HG03039 (cell line): ENCODE data around the gene MAGI1.
"Not testable (repeated sequence)": the region's sequence is repeated elsewhere in the genome, so short reads cannot be mapped to it uniquely, and the experiment has no call there.

Source experiments
- ATAC-seq: cut with Tn5 transposase; IDR thresholded peaks from one replicate; pipeline ENCODE4 v1.9.1; 2021; ENCODE audit warnings: mild to moderate bottlenecking, moderate library complexity; ENCODE audit not compliant: unreplicated experiment

Gene MAGI1

DNA sequence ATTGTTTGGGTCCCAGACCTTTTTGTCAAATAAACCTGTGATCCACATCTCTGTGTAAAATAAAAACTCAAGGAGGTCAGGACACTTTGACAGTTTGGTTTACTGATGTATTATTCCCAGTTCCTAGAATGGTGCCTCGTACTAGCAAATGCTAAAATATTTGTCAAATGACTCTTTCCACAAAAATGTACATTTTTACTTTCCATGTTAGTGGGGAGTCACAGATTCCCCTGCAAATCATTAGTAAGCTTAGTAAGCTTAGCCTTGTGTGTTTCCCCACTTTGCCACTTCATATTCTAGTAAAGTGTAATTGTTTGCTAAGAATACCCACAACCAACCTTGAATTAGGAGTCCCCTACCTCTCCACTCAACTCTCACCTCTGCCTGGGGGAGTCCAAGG, 2.4 kb upstream of the MAGI1 start:
- ATAC-seq: no peak

DNA sequence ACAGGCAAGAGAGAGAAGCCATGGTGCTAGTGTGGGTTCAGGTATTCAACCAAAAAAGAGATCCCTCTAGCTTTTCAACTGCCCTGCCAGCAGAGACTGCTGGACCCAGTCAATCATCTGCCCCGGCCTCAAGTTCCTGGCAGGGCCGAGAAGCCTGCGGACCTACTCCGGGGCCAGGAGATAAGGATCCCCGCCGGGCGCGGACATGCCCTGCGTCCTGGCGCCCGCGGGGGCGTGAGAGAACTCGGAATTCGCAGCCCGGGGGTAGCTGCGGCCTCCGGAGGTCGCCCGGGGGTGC, 821 bp upstream of the MAGI1 start:
- no peak for ATAC-seq

DNA sequence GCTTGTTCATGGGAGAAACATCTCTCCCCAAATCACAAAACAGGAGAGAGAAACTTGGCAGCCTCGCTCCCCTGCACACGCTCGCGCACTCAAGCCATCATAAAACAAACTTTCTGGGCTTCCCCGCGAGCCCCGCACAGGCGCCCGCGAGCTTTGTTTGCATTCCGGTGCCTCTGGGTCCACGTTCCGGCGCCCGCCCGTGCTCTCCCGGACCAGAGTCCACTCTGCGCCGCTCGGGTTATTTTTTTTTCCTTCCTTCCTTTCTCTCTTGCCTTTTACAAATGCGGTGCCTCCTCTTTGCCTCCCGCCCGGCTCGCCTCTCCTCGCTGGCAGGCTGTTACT, 363 bp downstream of the MAGI1 start:
- peak; percentile 29 for ATAC-seq

DNA sequence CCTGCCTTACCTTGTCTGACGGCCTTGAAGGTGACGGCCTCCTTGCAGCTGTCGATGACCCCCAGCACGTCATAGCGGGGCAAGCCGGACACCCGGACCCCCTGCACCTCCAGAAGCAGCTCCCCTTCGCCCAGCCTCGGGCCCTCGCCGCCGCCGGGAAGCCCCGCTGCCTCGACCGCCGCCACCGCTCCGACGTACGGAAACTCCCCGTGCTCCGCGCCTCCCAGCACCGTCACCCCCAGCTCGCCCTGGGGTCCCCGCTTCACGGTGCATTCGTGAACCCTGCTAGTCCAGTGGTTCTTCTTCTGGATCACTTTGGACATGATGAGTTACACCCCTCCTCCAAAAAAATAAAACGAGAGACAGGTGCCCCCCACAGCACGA, 740 bp downstream of the MAGI1 start:
- ATAC-seq: no peak

DNA sequence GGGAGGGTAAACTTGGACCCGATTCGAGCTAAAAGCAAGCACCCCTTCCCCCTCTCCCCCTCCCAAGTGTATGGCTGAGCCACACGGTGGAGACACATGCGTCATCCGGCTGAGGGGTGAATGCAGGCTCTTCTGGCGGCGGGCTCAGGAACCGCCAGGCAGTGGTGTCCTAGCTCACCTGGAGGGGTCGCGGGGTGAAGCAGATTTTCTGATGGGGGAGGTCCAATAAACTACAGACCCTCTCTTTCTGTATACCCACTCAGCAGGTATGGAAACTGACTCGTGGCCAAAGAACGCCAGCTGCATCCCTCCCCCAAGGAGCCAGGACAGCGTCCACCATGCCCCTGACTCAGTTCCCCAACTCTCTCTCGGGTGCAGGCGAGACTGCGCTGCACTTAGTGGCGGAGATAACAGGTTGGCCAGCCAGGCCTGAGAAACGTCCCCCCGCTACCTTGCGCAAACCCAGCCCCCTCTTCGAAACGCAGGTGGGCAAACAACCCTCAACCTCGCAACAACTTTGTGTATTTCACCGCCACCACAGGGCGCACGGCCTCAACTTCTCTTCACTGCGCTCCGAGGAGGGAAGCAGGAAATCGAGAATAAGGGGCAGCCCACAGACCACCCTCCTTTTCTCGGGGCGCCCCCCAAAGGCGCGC, 1.3 kb downstream of the MAGI1 start:
- ATAC-seq: no peak

DNA sequence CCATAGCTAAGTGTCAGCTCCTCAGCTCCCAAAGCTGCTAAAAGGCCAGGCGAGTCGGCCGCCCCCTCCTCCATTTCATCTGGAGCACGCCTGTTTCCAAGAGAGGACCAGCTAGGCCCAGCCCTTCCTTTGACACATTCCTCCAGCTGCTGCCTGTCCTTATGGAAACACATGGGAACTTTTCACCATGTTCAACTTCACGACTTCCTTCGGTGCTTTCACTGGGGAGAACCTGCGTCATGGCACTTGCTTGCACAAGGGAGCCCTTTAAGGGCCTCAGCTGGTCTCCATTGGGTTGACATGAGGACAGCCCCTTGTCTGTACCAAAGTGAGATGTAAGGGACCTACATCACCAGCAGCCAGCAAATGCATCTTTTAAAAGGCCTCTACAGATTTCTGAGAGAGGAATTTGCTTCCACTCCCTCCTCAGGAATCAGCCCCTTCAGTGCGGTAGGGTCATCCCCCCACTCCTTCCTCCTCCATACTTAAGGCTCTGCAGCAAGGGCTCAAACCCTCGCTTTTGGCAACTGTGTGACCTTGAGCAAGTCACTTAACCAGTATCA, 2.1 kb downstream of the MAGI1 start:
- ATAC-seq: no peak

DNA sequence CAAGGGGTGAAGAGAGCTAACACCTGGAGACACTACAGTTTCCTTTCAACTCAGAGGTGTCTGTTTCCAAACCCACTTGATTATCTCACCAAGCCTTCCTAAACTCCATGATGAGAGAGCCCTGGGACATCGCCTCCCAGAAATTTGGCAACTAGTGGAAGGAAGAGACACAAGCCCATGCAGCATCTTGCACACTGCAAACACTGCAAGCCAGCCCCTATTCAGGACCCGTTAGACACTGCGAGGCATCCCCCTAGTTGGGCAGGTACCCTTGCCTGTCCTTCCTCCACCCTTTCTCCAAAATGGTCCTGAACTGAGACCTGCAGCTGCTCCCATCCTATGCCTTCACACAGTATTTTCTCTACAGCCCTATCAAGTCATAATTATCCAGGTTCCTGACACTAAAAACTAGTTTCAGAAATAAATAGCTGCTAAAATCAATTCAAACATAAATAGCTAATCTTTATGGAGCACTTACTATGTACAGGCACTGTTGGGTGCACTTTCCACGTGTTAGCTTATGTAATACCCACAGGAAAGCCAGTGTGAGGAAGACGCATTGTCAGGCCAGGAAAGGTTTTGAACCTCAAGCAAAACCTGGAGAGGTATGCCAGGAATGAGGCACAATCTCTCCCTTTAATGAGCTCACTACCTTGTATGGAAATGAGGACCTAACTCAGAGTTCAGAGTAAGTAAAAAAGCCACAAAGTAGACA, 2.8 kb downstream of the MAGI1 start:
- no peak for ATAC-seq

DNA sequence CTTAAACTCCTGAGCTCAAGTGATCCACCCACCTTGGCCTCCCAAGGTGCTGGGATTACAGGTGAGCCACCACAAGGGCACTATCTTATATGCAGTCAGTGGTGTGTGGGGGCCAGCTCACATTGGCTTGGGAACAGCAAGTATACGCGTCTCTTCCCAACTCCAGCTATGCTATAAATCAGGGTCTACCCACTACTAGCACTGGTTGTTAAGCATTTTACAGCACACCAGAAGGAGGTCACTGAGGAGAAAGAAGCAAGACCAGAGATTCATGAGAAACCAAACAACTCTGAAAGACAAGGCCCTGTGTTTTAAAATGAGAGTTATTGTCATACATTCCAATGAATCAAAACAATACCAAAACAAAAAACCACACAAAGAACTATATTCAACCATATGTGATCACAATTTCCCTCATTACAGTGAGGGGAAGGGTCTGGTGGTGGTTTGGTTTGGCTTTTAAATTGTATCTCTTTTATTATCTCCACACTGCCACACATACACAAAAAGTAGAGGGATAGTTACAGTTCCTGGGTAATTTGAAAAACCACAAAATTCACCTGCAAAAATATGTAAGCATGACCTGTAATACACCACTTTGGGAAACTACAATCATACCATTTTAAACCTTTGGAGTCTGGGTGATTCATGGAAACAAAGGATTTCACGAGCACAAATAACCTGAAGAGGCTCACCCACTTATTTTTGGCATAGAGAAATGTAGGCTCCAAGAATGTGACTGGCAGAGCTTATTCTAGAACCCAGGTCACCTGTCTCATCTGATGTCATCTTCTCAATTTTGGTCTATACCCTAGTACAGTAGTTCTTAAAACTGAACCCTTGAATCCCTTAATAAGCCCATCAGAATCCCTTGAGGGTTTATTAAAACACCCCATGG, 5.2 kb downstream of the MAGI1 start:
- ATAC-seq: no peak

DNA sequence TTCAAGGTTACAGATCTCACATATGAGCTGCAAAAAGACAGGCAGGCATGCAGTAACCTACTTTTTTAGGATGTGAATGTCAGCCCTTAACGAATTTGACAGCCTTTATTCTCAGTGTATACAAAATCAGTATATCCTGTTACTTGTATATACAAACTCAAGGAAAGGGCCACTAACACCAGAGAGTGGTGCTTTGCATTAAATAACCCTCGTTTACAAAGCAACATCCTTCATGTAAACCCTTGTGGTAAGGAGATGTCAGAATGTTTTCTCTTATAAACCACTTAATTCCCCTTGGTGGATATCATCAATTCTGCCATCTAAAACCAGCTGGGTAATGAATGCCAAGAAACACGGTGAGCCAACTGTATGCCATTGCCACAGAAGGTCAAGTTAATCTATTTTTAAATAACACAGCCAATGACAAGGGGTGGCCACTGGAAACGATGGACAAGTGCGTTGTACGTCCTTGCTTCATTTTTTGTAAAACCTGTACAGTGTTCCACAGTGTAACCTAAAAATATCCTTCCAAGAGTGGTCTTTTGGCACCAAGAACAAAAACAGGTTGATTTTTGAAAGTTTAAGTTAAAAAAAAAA, 7.5 kb downstream of the MAGI1 start:
- ATAC-seq: no peak

DNA sequence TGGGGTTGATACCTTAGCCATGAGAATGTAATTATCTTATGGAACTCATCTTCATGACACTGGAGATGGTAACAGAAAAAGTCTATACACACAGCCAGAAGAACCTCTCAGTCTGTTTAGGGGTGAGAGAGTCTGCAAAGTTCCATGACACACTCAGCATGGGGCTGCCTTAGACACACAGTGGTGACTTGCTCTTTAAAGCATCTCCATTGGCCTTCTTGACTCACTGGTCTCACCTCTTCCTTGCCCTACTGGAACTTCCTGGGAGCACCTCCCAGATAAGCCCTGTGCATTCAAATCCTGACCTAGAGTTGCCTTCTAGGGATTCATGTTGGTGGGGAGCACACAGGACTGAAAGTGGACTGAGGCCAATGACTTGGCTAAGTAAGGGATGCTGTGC, 9.3 kb downstream of the MAGI1 start:
- no peak for ATAC-seq

DNA sequence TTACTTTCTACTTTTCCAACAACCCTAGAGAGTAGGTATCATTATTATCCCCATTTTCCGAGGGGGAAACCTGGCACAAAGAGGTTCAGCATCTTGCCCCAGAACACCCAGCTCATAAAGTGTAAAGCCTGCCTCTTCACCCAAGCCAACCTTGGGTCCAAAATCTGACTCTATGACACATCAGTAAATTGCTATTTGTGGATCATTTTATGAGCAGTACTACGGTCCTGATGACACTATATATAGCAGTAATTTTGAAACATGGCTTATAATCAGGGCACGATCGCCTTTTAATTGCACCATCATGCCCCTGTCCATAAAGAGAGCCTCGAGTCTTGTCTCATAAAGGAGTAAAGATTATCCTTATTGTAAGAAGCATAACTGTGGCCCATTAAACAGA, 9.7 kb downstream of the MAGI1 start:
- ATAC-seq: no peak

DNA sequence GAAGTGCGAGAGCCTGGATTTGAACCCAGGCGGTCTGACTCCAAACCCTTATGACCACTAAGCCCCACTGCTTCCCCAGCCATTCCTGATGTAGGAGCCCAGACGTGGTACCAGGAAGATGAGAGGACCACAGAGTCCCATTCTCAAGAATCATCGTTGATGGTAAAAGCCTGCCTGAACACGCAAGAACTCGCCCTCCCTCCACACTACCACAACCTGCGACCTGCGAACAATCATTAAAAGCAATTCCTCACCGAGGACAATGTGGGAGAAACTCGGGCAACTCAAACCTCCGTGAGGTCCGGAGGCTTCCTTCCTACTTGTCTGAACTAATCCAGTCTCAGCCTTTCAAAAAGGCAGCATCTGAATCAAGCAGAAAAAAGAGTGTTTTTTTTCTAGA, 10.3 kb downstream of the MAGI1 start:
- no peak for ATAC-seq

DNA sequence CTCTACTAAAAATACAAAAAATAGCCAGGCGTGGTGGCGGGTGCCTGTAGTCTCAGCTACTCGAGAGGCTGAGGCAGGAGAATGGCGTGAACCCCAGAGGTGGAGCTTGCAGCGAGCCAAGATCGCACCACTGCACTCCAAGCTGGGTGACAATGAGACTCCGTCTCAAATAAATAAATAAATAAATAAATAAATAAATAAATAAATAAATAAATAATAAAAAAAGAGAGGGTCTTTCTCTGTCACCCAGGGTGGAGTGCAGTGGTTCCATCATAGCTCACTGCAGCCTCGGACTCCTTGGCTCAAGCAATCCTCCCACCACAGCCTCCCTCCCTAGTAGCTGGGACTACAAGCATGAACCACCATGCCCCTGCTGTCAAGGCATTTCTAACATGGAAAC, 11.6 kb downstream of the MAGI1 start:
- ATAC-seq: not testable (repeated sequence)

DNA sequence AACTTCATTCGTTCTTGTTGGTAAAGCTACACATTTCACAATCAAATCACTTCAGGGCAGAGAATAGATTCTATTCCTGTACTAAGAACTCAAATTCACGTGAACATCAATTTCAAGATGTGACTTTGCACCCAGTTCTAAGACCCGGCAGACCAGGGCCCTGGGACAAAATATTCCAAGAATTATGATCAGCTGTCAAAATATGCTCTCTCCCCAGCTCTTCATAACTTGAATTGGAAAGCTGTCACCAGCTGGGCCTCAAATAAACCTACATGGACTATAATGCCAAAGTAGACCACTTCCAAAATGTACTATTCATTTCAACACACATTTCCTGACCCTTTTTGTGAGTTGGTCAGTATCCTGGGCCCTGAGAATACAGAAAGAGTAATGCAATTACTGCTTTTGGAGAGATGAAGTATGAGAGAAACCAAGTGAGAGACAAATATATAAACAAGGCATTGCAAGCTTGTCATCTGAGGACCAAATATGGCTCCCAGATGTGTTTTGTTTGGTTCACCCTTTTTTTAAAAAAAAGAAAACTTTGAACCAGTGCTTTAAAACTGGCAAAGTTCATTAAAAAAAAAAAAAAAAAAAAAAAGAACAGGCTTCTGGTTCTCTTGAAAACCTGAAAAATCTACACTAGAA, 14.9 kb downstream of the MAGI1 start:
- no peak for ATAC-seq

DNA sequence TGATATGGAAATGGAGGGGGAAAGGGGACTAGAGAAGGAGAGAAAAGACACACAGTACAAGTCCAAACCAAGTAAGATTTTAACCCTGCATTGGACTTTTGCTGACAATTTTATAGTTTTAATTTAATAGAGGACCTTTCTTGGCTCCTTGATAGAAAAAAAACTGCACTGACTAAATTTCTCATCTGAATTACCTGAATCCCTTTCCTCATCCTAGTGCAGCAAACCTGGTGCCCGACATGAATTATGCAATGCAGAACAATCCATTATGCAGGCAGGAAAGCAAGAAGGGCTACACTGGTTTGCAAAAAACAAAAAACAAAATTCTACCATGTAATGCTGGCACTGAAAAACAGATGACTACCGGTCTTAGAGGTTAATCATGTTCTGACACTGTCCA, 15.5 kb downstream of the MAGI1 start:
- ATAC-seq: no peak

DNA sequence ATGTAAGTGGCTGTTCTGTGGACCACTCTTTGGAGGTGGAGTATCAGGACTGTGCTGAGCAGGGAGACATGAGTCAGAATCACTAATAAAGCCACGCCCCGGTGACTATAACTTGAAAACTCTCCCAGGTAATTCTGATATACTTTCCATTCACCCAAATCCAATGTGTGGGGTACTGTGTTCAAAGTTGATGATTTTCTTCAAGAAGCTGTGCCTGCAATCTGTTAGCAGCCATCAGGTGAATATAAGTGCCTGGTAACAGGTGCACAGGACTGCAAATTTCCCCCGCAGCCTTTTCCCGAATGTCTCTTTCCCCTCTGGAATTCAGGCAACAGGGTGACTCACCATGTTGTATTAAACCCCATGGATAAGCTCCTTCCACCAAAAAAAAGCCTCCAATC, 17.0 kb downstream of the MAGI1 start:
- ATAC-seq: no peak

DNA sequence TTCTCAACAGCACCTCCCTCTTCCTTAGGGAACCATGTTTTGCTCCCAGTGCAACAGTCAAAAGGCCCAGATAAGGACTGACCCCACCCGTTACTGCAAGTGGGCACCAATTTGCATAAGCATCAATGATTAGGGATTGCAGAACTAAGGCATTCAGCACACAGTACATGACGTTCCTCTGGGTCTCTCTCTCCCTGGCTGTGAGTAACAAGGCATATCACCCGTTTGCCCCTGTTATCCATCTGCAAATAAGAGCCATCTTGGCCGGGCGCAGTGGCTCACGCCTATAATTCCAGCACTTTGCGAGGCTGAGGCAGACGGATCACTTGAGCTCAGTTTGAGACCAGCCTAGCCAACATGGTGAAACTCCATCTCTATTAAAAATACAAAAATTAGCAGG, 18.8 kb downstream of the MAGI1 start:
- ATAC-seq: no peak

DNA sequence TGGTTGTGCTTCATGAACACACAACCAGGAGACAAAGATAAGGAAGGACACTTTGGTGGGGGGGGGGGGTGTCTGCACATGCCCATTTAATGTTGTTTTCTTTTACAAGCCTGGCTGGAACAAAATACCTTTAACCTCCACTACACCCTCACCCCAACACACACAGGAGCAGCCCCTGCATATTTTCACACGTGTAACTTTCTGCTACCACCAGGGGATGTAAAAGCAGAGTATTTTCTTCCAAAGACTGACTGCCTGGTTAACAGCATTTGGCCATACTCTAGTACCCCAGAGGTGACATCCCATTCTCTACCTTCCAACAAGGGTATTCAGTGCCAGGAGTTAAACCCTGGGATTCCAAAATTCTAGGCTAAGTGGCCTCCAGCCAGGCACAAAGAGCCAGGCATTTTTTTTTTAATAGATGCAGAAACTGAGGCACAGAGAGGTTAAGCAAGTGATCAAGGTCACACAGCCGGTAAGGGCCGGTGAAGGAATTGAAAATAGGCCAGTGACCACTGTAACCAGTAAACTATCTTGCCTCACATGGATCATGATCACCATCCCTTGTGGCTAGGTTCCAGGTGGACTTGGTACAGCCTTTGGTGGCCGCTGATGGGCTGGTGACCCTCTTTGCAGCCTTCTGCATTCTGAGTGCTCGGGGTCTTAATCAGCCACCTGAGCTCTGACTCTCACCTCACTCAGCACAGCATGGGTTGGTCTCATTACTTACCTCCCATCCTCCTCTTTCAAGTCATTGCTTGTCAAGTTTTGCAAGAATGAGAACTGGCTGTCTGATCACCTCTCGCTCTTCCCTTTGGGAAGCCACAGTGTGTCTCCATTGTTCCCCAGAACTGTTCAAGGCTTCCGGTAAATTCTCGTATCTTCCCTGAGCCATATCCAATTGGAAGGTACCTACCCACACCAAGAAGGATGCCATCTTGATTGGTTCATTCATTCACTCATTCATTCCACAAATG, 20.4 kb downstream of the MAGI1 start:
- no peak for ATAC-seq

DNA sequence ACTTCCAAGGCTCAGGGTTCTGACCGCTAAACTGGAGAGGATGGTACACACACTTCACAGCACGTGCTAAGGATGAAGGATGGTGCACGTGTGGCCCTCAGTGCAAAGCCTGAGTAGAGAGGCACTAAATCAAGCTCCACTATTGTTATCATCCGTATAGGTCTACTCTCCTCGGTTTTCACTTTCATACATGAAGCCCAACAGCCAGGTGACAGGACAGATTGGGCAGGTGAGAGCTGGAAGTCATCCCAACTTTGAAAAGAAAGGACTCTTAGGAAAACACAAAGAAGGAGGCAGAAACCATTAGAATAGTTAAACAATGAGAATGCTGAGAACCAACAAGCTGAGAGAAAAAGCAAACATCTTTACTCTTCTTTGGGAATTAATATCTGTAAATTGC, 21.1 kb downstream of the MAGI1 start:
- ATAC-seq: no peak

DNA sequence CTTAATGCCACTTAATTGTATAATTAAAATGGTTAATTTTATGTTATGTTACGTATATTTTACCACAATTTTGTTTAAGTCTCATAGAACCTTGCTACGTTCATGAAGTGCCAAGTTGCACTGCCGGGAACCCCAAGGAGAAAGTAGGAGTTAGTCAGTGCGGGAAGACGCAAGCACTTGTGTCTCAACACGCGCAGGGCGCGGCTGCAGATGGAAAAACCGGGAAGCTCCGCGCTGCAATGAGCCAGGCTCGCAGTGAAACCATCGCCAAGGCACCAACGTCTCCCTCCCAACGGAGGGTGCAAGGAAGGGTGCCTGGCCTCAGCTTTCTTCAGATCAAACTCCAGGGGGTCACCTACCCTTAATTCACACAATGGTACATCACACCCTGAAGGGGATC, 21.6 kb downstream of the MAGI1 start:
- ATAC-seq: no peak
